ENCODE measurements around the gene HOXC12. TPM values are rescaled to one million over a fixed set of nuclear protein-coding genes. Genes with fewer than 3 reads are reported as not detected.

The HOXC12 gene
- total RNA-seq, 4 donors from 2014 or later: not detected

DNA sequence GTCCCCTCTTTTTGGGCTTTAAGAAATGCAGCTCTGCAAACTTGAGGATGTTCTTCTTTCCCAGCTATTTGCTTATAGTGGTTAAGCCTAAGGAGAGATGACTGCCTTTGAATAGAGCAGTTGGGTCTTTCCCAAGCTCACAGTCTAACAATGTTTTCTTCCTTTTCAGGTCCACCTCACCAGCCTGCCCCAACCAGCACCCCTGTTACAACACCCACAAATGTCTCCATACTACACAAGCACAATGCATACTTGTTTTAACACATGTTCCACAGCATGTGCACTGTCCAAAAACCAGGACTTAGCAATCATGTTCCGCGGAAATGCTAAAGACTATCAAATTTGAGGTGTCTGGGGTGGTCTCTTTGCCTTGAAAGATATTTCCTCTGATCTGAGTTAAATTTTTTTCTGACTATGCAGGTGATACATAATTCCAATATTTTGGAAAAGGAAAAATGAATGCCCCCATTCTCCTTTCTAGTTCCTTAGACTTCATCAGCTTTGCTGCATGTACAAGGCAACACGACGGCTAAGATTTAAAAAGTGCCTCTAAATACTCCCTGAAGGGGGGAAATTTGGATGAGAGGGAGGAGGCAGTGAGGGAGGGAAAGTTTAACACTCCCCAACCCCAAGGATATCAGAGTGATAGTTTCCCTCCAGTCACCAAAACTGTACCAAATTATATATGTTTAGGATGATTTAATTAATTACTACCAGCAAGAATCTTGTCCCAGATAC, 22.7 kb upstream of the HOXC12 start:
- Histone ChIP-seq H3K27me3 (peaks cover 46% of the 10 kb centered on the region), H3K27ac (no peak overlapping the region), H3K9me3 (no peaks in the 10 kb centered on the region), H3K36me3 (no peaks in the 10 kb centered on the region), H3K4me1 (peaks cover 0 to 3% of the 10 kb centered on the region in 2 donors), H3K4me3 (replicated peaks in 1 of 3) (no peak overlapping the region)
- TF ChIP-seq POLR2A (IDR thresholded peaks at IDR 0.05): no peak
- TF ChIP-seq, protein P1, sequence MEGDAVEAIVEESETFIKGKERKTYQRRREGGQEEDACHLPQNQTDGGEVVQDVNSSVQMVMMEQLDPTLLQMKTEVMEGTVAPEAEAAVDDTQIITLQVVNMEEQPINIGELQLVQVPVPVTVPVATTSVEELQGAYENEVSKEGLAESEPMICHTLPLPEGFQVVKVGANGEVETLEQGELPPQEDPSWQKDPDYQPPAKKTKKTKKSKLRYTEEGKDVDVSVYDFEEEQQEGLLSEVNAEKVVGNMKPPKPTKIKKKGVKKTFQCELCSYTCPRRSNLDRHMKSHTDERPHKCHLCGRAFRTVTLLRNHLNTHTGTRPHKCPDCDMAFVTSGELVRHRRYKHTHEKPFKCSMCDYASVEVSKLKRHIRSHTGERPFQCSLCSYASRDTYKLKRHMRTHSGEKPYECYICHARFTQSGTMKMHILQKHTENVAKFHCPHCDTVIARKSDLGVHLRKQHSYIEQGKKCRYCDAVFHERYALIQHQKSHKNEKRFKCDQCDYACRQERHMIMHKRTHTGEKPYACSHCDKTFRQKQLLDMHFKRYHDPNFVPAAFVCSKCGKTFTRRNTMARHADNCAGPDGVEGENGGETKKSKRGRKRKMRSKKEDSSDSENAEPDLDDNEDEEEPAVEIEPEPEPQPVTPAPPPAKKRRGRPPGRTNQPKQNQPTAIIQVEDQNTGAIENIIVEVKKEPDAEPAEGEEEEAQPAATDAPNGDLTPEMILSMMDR (IDR thresholded peaks at IDR 0.05): no peak
- 28 to 47% methylated on average over 4 of the region's 4 CpGs for WGBS, 2 donors
- no peak for DNase-seq
- intact Hi-C loops (cut with DNase I): no loop called here

GRCh38 chr12:53932915-53933314, 21.8 kb upstream of the HOXC12 start:
- WGBS, 2 donors: 45 to 50% methylated on average over 4 of the region's 4 CpGs
- Histone ChIP-seq H3K4me3 (replicated peaks in 1 of 3) (no peak overlapping the region), H3K36me3 (no peaks in the 10 kb centered on the region), H3K27ac (no peak overlapping the region), H3K9me3 (no peaks in the 10 kb centered on the region), H3K27me3 (peaks cover 39% of the 10 kb centered on the region), H3K4me1 (peaks cover 0 to 3% of the 10 kb centered on the region in 2 donors)
- intact Hi-C loops (cut with DNase I): no loop called here
- no peak for DNase-seq
- TF ChIP-seq, protein P1 (IDR thresholded peaks at IDR 0.05): no peak
- no peak for TF ChIP-seq POLR2A (IDR thresholded peaks at IDR 0.05)

- no peak overlapping the region for H3K4me3 ChIP-seq (replicated peaks in 1 of 3)
- no peaks in the 10 kb centered on the region for H3K9me3 ChIP-seq
- WGBS, 2 donors: 6 to 10% methylated on average over 49 of the region's 49 CpGs
- intact Hi-C loops (cut with DNase I): no loop called here
- H3K27ac ChIP-seq: no peak overlapping the region
- TF ChIP-seq, protein P1 (IDR thresholded peaks at IDR 0.05): no peak
- no peak for TF ChIP-seq POLR2A (IDR thresholded peaks at IDR 0.05)
- peaks cover 39% of the 10 kb centered on the region for H3K27me3 ChIP-seq
- DNase-seq: no peak
- peaks cover 0 to 20% of the 10 kb centered on the region in 2 donors for H3K4me1 ChIP-seq
- H3K36me3 ChIP-seq: no peaks in the 10 kb centered on the region
Measured at GRCh38 chr12:53935383-53936341, 19.0 kb upstream of the HOXC12 start.

DNA sequence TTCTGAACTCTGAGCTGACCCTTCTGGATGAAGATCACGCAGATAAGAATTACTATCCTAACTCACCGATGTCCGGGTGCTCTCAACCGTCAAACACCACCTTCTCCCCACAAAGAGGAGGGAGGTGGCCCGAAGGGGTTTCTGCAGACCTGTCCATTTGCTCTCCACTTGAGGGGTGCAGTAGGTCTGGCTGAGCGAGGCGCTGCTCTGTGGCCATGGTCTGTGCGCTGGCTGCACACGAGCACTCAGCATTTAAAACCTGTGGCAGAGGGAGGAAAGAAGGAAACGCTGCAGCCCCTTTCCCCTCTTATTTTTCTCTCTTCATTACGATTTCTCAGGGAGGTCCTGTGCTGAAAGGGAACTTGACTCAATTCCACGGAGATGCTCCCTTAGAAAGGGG, 17.6 kb upstream of the HOXC12 start:
- no peak for TF ChIP-seq POLR2A (IDR thresholded peaks at IDR 0.05)
- TF ChIP-seq, protein P1 (IDR thresholded peaks at IDR 0.05): no peak
- Histone ChIP-seq H3K4me3 (replicated peaks in 1 of 3) (no peak overlapping the region), H3K4me1 (peaks cover 0 to 20% of the 10 kb centered on the region in 2 donors), H3K36me3 (no peaks in the 10 kb centered on the region), H3K27ac (no peak overlapping the region), H3K27me3 (peaks cover 46% of the 10 kb centered on the region), H3K9me3 (no peaks in the 10 kb centered on the region)
- intact Hi-C loops (cut with DNase I): no loop called here
- 7 to 9% methylated on average over 12 of the region's 12 CpGs for WGBS, 2 donors
- no peak for DNase-seq

All from thyroid gland (tissue), 4 donors.